Measurements from ENCODE around the gene CTNNA3. TPM values are rescaled to one million over a fixed set of nuclear protein-coding genes. Genes with fewer than 3 reads are reported as not detected.

Gene CTNNA3
- total RNA-seq, 4 donors from 2014 or later = 14.3 to 49.5 (median 24.2) TPM

- no peaks in the 10 kb centered on the region for H3K27me3 ChIP-seq
- no peak for DNase-seq
- in situ Hi-C loops (cut with MboI; ENCODE audit: low sequenced_read_pairs in 4 of 4) (no loop called here), intact Hi-C loops (cut with DNase I; ENCODE audit: low total_unique reads) (no loop called here)
- no peaks in the 10 kb centered on the region for H3K4me1 ChIP-seq
- no peak overlapping the region for H3K27ac ChIP-seq
- ATAC-seq = no peak
- no peaks in the 10 kb centered on the region for H3K9me3 ChIP-seq
- no peaks in the 10 kb centered on the region for H3K36me3 ChIP-seq
- TF ChIP-seq POLR2A (IDR thresholded peaks at IDR 0.05) (no peak), CTCF (IDR thresholded peaks at IDR 0.05 in 4 of 5, conservative IDR thresholded peaks at IDR 0.05 in 1 of 5) (no peak)
- no peak overlapping the region for H3K4me3 ChIP-seq
These were observed 1731.8 kb downstream of the CTNNA3 start for GRCh38 chr10:65964205-65964604.

GRCh38 chr10:65952086-65952485, 1743.9 kb downstream of the CTNNA3 start:
- no peaks in the 10 kb centered on the region for H3K9me3 ChIP-seq
- DNase-seq = no peak
- no peaks in the 10 kb centered on the region for H3K27me3 ChIP-seq
- no peak for ATAC-seq
- H3K27ac ChIP-seq = no peak overlapping the region
- no peaks in the 10 kb centered on the region for H3K36me3 ChIP-seq
- intact Hi-C loops (cut with DNase I; ENCODE audit: low total_unique reads) = no loop called here
- H3K4me1 ChIP-seq = no peaks in the 10 kb centered on the region
- TF ChIP-seq CTCF (IDR thresholded peaks at IDR 0.05 in 4 of 5, conservative IDR thresholded peaks at IDR 0.05 in 1 of 5) (no peak), POLR2A (IDR thresholded peaks at IDR 0.05) (no peak)
- in situ Hi-C loops (cut with MboI; ENCODE audit: low sequenced_read_pairs in 4 of 4) = no loop called here
- H3K4me3 ChIP-seq = no peak overlapping the region

GRCh38 chr10:65950075-65950474, 1745.9 kb downstream of the CTNNA3 start:
- Histone ChIP-seq H3K9me3 (no peaks in the 10 kb centered on the region), H3K4me3 (no peak overlapping the region), H3K36me3 (no peaks in the 10 kb centered on the region), H3K27me3 (no peaks in the 10 kb centered on the region), H3K4me1 (no peaks in the 10 kb centered on the region), H3K27ac (no peak overlapping the region)
- ATAC-seq (no peak), DNase-seq (no peak)
- TF ChIP-seq POLR2A (IDR thresholded peaks at IDR 0.05) (no peak), CTCF (IDR thresholded peaks at IDR 0.05 in 4 of 5, conservative IDR thresholded peaks at IDR 0.05 in 1 of 5) (no peak)
- in situ Hi-C loops (cut with MboI; ENCODE audit: low sequenced_read_pairs in 4 of 4) (no loop called here), intact Hi-C loops (cut with DNase I; ENCODE audit: low total_unique reads) (no loop called here)

GRCh38 chr10:65949526-65949925, 1746.5 kb downstream of the CTNNA3 start:
- Histone ChIP-seq H3K36me3 (no peaks in the 10 kb centered on the region), H3K4me3 (no peak overlapping the region), H3K4me1 (no peaks in the 10 kb centered on the region), H3K9me3 (no peaks in the 10 kb centered on the region), H3K27me3 (no peaks in the 10 kb centered on the region), H3K27ac (no peak overlapping the region)
- in situ Hi-C loops (cut with MboI; ENCODE audit: low sequenced_read_pairs in 4 of 4) = no loop called here
- ATAC-seq (no peak), DNase-seq (no peak)
- intact Hi-C loops (cut with DNase I; ENCODE audit: low total_unique reads) = no loop called here
- TF ChIP-seq CTCF (IDR thresholded peaks at IDR 0.05 in 4 of 5, conservative IDR thresholded peaks at IDR 0.05 in 1 of 5) (no peak), POLR2A (IDR thresholded peaks at IDR 0.05) (no peak)

GRCh38 chr10:65945061-65945460, 1750.9 kb downstream of the CTNNA3 start:
- ATAC-seq (no peak), DNase-seq (no peak)
- no peaks in the 10 kb centered on the region for H3K4me1 ChIP-seq
- no peak overlapping the region for H3K4me3 ChIP-seq
- in situ Hi-C loops (cut with MboI; ENCODE audit: low sequenced_read_pairs in 4 of 4) (no loop called here), intact Hi-C loops (cut with DNase I; ENCODE audit: low total_unique reads) (no loop called here)
- H3K36me3 ChIP-seq = no peaks in the 10 kb centered on the region
- no peaks in the 10 kb centered on the region for H3K27me3 ChIP-seq
- H3K27ac ChIP-seq = no peak overlapping the region
- TF ChIP-seq CTCF (IDR thresholded peaks at IDR 0.05 in 4 of 5, conservative IDR thresholded peaks at IDR 0.05 in 1 of 5) (no peak), POLR2A (IDR thresholded peaks at IDR 0.05) (no peak)
- no peaks in the 10 kb centered on the region for H3K9me3 ChIP-seq
